Activated CD4-positive, alpha-beta T cell treated with anti-CD3 and anti-CD28 coated beads, Interleukin-2, amount 10 ng/mL, durations not matched to agents 24 days and 14 days (primary cell): ENCODE data around the gene ANKS1B. TPM values are rescaled to one million over a fixed set of nuclear protein-coding genes. Genes with fewer than 3 reads are reported as not detected.

ENCODE experiments used
- total RNA-seq: library from RNA; stranded (reverse); gene quantifications from 2 replicates; pipeline ENCODE4 v1.2.3, GENCODE V29; 2022

The ANKS1B gene
- total RNA-seq, 1 donor from 2014 or later = 1.5 TPM

Other genes starting within 250 kb of the ANKS1B start
- gene BLTP3B, start 157.9 kb upstream of the ANKS1B start, total RNA-seq = 57.6 and 63.6 TPM in 2 replicates
- 33.7 and 37.4 TPM in 2 replicates for gene ACTR6, start 215.9 kb upstream of the ANKS1B start, total RNA-seq